ENCODE measurements around the gene TLR5. TPM values are rescaled to one million over a fixed set of nuclear protein-coding genes. Genes with fewer than 3 reads are reported as not detected.

The TLR5 gene
- polyA plus RNA-seq, 1 of the 3 experiments (the other 2 are of a cell fraction), result not detected

GRCh38 chr1:223074445-223075300 lies 68.4 kb downstream of the TLR5 start:
- no peak overlapping the region for H2AFZ ChIP-seq (ENCODE audit: low read depth)
- H3F3A ChIP-seq (replicated peaks; ENCODE audit: insufficient read depth), result no peaks in the 10 kb centered on the region
- no peak for DNase-seq
- no peaks in the 10 kb centered on the region for H4K20me1 ChIP-seq (ENCODE audit: insufficient read depth)
- ChIA-PET POLR2A (no interaction called here), CTCF (interaction anchor here (1.8 kb wide), 1 partner anchor 15 kb away, joined by 7 read pairs; no protein-coding TSS in a partner anchor)
- no peaks in the 10 kb centered on the region; the same call in 1 of the 2 replicates for H3K27me3 ChIP-seq (ENCODE audit: insufficient read depth)
- H3K4me1 ChIP-seq (ENCODE audit: control insufficient read depth in 1 of 2, insufficient read depth in 2 of 2, low read depth in 1 of 2, low read length in 1 of 2), result peaks cover 0 to 4% of the 10 kb centered on the region in 2 experiments; a peak in 1 of 4 replicates
- no peaks in the 10 kb centered on the region for H3K9me2 ChIP-seq
- no peaks in the 10 kb centered on the region for H3K9me3 ChIP-seq
- no peak overlapping the region for H3K4me3 ChIP-seq (ENCODE audit: low read depth in 2 of 2, low read length in 1 of 2)
- no peaks in the 10 kb centered on the region for H3K36me3 ChIP-seq (replicated peaks in 1 of 2; ENCODE audit: control insufficient read depth in 1 of 2, insufficient read depth in 2 of 2, low read length in 1 of 2)
- no peaks in the 10 kb centered on the region for H3K79me2 ChIP-seq (ENCODE audit: insufficient read depth)
- H3K9ac ChIP-seq, result no peak overlapping the region
- no peak overlapping the region for H3K4me2 ChIP-seq
- TF ChIP-seq NFIC (IDR thresholded peaks at IDR 0.05; ENCODE audit: borderline replicate concordance), result no peak
- no peak for TF ChIP-seq RXRA (IDR thresholded peaks at IDR 0.05; ENCODE audit: borderline replicate concordance, low read depth)
- no peak for TF ChIP-seq EP300 (IDR thresholded peaks at IDR 0.05; ENCODE audit: borderline replicate concordance in 1 of 2, low read depth in 1 of 2, low read length in 1 of 2)
- H3K27ac ChIP-seq (ENCODE audit: low read depth in 2 of 2, low read length in 1 of 2), result no peak overlapping the region
- 73% methylated on average over 10 of the region's 10 CpGs for WGBS (ENCODE audit: low lambda C conversion rate)

GRCh38 chr1:223068900-223069665 lies 74.0 kb downstream of the TLR5 start:
- Histone ChIP-seq H3K27me3 (ENCODE audit: insufficient read depth) (no peaks in the 10 kb centered on the region; the same call in 1 of the 2 replicates), H2AFZ (ENCODE audit: low read depth) (no peak overlapping the region), H3K9me2 (no peaks in the 10 kb centered on the region), H3K79me2 (ENCODE audit: insufficient read depth) (no peaks in the 10 kb centered on the region), H3K4me3 (ENCODE audit: low read depth in 2 of 2, low read length in 1 of 2) (no peak overlapping the region), H3K9me3 (no peaks in the 10 kb centered on the region), H4K20me1 (ENCODE audit: insufficient read depth) (no peaks in the 10 kb centered on the region), H3K36me3 (replicated peaks in 1 of 2; ENCODE audit: control insufficient read depth in 1 of 2, insufficient read depth in 2 of 2, low read length in 1 of 2) (no peaks in the 10 kb centered on the region), H3K9ac (no peak overlapping the region), H3K4me2 (no peak overlapping the region), H3K4me1 (ENCODE audit: control insufficient read depth in 1 of 2, insufficient read depth in 2 of 2, low read depth in 1 of 2, low read length in 1 of 2) (no peaks in the 10 kb centered on the region), H3F3A (replicated peaks; ENCODE audit: insufficient read depth) (no peaks in the 10 kb centered on the region), H3K27ac (ENCODE audit: low read depth in 2 of 2, low read length in 1 of 2) (no peak overlapping the region)
- DNase-seq, result no peak
- POLR2A ChIA-PET, result no interaction called here
- CTCF ChIA-PET, result interaction anchor here (0.8 to 1.5 kb wide), 2 partner anchors 58 to 276 kb away, joined by 3 to 6 read pairs; no protein-coding TSS in a partner anchor
- 71% methylated on average over 4 of the region's 4 CpGs for WGBS (ENCODE audit: low lambda C conversion rate)
- no peak for TF ChIP-seq MAX (IDR thresholded peaks at IDR 0.05; ENCODE audit: low read depth)
- no peak for TF ChIP-seq POLR2AphosphoS5 (IDR thresholded peaks at IDR 0.05; ENCODE audit: low read depth, low read length)
- TF ChIP-seq TCF12 (IDR thresholded peaks at IDR 0.05), result no peak
- no peak for TF ChIP-seq RXRA (IDR thresholded peaks at IDR 0.05; ENCODE audit: borderline replicate concordance, low read depth)
- TF ChIP-seq RFX5 (IDR thresholded peaks at IDR 0.05; ENCODE audit: low read length), result no peak
- no peak for TF ChIP-seq YY1 (IDR thresholded peaks at IDR 0.05; ENCODE audit: low read depth)
- TF ChIP-seq NRF1 (IDR thresholded peaks at IDR 0.05; ENCODE audit: low read depth, low read length), result no peak
- TF ChIP-seq MEF2A (IDR thresholded peaks at IDR 0.05; ENCODE audit: borderline replicate concordance, low read depth), result no peak
- no peak for TF ChIP-seq USF2 (IDR thresholded peaks at IDR 0.05; ENCODE audit: borderline replicate concordance, low read depth, low read length)
